PFSK-1 (cell line): Measurements from ENCODE around the gene PAQR3.

ENCODE experiments used
- POLR2AphosphoS5 ChIP-seq: IDR thresholded peaks from 2 replicates; pipeline ENCODE4 v1.6.1; 2012; ENCODE audit warnings: low read depth, mild to moderate bottlenecking, control low read depth, low read length, moderate library complexity
- REST ChIP-seq, 2 experiments: IDR thresholded peaks; 2 replicates each; pipeline versions ENCODE4 v1.6.1 to v1.8.0; 2011 to 2012; ENCODE audit warnings: low read depth in 2 of 2, low read length in 2 of 2, control low read depth in 1 of 2, inconsistent platforms in 1 of 2, mild to moderate bottlenecking in 1 of 2, moderate library complexity in 1 of 2; ENCODE audit not compliant: insufficient read depth in 1 of 2
- TAF1 ChIP-seq: IDR thresholded peaks from 2 replicates; pipeline ENCODE4 v1.6.1; 2012; ENCODE audit warnings: low read length, control low read depth, borderline replicate concordance; ENCODE audit not compliant: insufficient read depth

GRCh38 chr4:78962597-78963115, 23.4 kb upstream of the PAQR3 start:
- TF ChIP-seq POLR2AphosphoS5 = no peak
- no peak for TF ChIP-seq REST (IDR thresholded peaks at IDR 0.05; ENCODE audit: insufficient read depth in 1 of 2, low read depth in 2 of 2, low read length in 2 of 2)
- TF ChIP-seq TAF1 = no peak
